ENCODE results near the gene ASH1L.
"Not testable (repeated sequence)": the region's sequence is repeated elsewhere in the genome, so short reads cannot be mapped to it uniquely, and the experiment has no call there.

The ASH1L gene

DNA sequence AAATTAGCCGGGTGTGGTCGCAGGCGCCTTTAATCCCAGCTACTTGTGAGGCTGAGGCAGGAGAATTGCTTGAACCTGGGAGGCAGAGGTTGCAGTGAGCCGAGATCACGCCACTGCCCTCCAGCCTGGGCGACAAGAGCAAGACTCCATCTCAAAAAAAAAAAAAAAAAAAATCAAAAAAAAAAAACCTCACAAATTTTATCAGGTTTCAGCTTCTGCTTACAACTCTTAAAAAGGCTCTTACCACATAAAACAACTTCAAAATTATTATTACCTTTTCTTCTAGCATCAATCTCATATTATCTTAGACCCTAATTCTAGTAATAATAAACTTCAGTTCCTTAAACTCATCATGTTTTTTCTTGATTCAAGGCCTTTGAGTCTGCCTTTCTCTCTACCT lies 120.2 kb downstream of the ASH1L start:
- not testable (repeated sequence) for DNase-seq (ENCODE audit: low spot score)

DNA sequence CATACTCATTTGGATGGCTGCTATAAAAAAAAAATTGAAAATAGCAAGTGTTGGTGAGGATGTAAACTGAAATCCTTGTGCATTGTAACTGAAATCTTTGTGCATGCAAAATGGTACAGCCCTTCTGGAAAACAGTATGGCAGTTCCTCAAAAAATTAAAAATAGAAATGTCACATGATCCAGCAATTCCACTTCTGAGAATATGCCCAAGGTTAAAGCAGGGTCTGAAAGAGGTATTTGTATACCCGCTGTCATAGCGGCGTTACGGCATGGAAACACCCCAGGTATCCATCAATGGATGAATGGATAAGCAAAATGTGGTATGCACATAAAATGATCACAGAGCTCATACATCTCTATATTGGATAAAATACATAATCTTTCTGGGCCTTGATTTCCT lies 125.2 kb downstream of the ASH1L start:
- no peak for DNase-seq (ENCODE audit: low spot score)

DNA sequence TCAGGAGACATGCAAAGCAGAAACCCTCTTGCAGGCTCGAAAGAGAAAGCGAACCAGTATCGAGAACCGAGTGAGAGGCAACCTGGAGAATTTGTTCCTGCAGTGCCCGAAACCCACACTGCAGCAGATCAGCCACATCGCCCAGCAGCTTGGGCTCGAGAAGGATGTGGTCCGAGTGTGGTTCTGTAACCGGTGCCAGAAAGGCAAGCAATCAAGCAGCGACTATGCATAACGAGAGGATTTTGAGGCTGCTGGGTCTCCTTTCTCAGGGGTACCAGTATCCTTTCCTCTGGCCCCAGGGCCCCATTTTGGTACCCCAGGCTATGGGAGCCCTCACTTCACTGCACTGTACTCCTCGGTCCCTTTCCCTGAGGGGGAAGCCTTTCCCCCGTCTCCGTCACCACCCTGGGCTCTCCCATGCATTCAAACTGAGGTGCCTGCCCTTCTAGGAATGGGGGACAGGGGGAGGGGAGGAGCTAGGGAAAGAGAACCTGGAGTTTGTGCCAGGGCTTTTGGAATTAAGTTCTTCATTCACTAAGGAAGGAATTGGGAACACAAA lies 128.7 kb downstream of the ASH1L start:
- DNase-seq (ENCODE audit: low spot score): not testable (repeated sequence)

DNA sequence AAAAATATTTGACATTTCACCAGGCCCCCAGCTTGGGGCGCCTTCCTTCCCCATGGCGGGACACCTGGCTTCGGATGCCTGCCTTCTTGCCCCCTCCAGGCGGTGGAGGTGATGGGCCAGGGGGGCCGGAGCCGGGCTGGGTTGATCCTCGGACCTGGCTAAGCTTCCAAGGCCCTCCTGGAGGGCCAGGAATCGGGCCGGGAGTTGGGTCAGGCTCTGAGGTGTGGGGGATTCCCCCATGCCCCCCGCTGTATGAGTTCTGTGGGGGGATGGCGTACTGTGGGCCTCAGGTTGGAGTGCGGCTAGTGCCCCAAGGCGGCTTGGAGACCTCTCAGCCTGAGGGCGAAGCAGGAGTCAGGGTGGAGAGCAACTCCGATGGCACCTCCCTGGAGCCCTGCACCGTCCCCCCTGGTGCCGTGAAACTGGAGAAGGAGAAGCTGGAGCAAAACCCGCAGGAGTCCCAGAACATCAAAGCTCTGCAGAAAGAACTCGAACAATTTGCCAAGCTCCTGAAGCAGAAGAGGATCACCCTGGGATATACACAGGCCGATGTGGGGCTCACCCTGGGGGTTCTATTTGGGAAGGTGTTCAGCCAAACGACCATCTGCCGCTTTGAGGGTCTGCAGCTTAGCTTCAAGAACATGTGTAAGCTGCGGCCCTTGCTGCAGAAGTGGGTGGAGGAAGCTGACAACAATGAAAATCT lies 129.3 kb downstream of the ASH1L start:
- DNase-seq (ENCODE audit: low spot score): not testable (repeated sequence)

DNA sequence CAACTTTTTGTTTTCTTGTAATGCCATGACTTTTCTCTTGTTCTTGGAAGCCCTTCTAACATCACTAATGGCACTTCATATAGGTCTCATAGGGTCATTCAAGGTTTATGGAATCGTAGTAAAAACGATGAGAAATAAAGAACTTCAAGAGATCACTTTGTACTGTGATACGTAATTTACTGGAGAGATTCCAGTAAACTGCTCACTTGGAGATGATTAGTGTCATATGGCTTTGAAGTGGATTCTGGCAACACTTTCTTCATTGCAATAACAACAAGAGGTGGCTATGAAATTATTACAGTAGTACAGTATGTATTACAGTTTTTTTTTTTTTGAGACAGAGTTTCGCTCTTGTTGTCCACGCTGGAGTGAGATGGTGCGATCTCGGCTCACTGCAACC lies 138.5 kb downstream of the ASH1L start:
- DNase-seq (ENCODE audit: low spot score): no peak

DNA sequence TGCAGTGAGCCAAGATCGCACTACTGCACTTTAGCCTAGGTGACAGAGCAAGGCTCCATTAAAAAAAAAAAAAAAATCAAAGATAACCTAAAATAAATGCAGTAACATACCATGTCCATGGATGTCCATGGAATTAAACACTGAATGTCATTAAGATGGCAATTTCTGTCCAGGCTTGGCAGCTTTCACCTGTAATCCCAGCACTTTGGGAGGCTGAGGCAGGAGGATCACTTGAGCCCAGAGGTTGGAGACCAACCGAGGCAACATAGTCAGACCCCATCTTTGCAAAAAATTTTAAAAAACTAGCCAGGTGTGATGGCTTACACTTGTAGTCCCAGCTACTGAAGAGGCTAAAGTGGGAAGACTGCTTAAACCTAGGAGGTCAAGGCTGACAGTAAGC lies 141.8 kb downstream of the ASH1L start:
- DNase-seq (ENCODE audit: low spot score): no peak

DNA sequence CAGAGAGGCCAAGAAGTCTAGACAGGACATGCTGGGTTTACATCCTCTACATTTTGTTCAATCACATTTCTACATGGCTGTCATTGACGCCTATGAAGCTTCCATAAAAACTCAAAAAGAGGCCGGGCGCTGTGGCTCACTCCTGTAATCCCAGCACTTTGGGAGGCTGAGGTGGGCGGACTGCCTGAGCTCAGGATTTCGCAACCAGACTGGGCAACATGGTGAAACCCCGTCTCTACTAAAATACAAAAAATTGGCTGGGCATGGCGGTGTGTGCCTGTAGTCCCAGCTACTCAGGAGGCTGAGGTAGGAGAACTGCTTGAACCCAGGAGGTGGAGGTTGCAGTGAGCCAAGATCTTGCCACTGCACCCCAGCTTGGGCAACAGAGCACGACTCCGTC lies 150.8 kb downstream of the ASH1L start:
- not testable (repeated sequence) for DNase-seq (ENCODE audit: low spot score)

DNA sequence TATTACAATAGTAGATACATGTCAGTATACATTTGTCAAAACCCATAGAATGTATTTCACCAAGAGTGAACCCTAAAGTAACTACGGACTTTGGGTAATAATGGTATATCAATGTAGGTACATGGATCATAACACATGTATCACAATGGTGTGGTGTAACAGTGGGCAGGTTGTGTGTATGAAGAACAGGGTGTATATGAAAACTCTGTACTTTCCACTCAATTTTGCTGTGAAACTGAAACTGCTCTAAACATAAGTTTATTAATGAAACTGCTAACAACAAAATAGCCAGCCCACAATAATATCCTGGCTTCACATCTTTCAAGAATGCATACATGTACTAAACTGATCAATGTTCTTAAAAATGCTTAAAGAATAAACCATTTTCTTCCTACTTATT lies 151.7 kb downstream of the ASH1L start:
- DNase-seq (ENCODE audit: low spot score): no peak

DNA sequence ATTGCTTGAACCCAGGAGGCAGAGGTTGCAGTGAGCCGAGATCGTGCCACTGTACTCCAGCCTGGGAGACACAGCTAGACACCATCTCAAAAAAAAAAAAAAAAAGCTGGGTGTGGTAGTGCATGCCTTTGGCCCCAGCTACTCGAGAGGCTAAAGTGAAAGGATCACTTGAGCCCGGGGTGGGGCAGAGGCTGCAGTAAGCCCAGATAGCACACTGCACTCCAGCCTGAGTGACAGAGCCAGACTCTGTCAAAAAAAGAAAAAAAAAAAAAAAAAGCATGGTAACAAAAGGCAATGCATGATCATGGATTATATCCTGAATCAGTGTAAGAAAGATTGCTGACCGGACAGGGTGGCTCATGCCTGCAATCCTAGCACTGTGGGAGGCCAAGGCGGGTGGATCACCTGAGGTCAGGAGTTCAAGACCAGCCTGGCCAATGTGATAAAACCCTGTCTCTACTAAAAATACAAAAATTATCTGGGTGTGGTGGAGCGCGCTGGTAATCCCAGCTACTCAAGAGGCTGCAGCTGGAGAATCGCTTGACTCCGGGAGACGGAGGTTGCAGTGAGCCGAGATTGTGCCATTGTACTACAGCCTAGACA lies 165.6 kb downstream of the ASH1L start:
- no peak for DNase-seq (ENCODE audit: low spot score)

DNA sequence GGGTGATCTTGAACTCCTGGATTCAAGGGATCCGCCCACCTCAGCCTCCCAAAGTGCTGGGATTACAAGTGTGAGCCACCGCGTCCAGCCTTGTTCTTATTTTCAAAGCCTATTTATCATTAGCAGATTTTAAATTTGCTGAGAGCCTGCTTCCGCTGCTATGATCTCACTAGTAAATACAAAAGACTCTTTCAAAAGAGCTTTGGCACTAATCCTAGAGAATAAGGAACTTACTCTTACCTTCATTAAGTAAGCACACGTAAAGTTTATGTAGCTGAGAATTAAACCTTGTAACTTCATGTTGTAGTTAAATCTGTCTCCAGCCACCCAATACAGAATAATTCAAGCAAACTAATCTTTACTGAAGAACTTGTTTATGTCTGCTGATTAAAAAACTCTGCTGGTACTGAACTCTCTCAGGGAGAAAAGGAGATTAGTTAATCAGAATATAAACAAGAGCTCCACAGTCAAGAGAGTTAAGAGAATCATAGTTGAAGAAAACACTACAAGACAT lies 169.6 kb downstream of the ASH1L start:
- DNase-seq (ENCODE audit: low spot score): no peak

DNA sequence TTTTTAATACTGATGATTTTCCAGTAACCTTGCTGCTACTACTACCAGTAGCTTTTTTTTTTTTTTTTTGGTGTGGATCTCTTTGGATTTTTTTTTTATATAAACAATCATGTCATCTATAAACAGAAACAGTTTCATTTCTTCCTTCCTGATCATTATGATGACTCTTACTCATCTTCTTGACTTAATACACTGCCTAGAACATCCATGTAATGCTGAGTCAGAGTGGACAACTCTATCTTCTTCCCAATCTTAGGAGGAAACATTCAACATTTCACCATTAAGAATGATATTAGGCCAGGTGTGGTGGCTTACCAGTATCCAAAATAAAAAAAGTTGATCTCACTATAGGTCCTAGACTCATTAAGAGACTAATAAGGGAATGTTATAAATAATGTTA lies 172.8 kb downstream of the ASH1L start:
- no peak for DNase-seq (ENCODE audit: low spot score)

DNA sequence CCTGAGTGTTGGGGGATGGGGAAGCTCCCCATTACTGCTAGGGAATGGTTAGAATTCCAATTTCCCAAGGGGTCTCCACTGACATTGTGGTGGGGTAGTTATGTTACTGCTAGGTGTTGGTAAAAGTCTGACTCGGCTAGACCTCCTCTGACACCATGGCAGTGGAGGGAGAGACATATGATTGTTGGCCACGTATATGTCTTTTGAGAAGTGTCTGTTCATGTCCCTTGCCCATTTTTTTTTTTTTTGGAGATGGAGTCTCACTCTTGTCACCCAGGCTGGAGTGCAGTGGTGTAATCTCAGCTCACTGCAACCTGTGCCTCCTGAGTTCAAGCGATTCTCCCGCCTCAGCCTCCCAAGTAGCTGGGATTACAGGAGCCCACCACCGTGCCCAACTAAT lies 176.8 kb downstream of the ASH1L start:
- not testable (repeated sequence) for DNase-seq (ENCODE audit: low spot score)

DNA sequence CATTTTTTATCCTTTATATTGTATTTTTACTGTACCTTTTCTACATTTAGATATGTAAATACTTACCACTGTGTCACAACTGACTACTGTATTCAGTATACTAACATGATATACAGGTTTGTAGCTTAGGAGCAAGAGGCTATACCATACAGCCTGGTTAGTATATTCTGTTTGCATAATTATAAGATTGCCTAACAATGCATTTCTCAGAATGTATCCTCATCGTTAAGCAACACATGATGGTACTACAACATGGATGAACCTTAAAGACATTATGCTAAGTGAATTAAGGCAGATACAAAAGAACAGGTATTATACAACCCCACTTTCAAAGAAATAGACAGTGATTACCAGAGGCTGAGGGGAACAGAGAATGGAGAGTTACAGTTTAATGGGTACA lies 179.2 kb downstream of the ASH1L start:
- no peak for DNase-seq (ENCODE audit: low spot score)

DNA sequence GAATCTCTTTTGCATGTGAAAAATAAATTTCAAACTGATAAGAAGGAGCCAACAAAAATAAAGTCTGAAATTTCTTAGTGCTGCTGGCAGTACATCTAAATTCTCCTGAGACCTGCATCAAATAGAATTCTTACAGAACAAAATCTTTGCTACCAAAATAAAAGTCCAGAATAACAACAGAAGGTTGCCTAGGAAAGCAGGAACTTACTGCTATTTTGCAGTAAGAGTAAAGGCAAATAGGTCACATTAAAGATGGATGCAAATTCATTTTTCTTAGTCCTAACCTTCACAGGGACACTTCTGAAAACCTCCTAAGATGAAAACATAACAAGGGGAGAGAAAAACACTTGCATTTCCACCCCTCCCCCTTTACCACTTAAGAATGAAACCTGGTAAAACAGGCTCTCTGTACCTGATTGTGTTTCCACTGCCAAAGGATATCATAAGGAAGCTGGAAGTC lies 182.9 kb downstream of the ASH1L start:
- DNase-seq (ENCODE audit: low spot score): no peak

DNA sequence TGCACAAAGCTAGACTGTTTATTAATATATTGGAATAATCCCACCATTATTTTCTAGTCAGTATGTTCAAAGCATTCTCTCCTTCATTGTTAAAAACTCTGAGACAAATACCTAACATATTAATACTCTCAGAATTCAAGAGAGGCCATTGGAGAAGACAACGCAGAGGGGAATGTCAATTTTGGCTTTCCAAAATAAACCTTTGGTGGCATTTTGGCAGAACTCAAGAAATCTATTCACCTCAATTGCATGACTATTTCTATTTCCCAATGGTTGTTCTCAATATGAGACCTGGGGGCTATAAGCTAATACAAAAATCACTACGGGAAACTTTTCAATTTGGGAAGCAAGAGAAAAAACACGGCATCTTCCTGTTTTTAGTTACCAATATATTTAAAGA lies 183.4 kb downstream of the ASH1L start:
- no peak for DNase-seq (ENCODE audit: low spot score)

DNA sequence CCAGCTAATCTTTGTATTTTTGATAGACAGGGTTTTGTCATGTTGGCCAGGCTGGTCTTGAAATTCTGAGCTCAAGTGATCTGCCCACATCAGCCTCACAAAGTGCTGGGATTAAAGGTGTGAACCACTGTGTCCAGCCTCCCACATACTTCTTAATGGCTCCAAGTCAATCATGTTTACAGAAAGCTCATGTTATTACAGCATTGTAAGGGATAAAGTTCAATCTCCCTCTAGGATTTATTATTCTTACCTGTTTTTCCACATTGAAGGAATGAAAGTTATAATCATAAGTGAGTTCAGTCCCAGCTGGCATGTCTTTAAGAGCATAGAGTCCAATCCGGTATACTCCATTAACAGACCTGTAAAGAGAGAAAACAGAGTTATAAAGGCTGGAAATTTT lies 202.6 kb downstream of the ASH1L start:
- no peak for DNase-seq (ENCODE audit: low spot score)

DNA sequence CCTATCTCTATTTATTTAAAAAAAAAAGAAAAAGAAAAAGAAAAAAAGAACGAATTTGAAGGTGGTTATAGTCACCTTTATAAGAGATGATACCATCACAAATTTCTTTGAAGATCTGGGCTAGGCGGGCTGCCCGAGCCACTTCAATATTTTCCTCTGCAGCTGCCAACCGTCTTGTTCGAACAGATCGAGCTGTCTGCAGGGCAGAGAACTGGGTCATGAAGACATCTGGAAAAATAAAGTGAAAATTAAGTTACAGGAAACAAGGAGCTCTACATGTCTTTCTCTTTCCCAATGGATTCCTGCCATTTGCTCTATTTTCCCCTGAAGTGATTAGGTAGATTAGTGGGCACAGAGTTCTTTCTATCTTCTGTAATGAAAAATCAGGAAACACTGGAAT lies 210.0 kb downstream of the ASH1L start:
- no peak for DNase-seq (ENCODE audit: low spot score)

DNA sequence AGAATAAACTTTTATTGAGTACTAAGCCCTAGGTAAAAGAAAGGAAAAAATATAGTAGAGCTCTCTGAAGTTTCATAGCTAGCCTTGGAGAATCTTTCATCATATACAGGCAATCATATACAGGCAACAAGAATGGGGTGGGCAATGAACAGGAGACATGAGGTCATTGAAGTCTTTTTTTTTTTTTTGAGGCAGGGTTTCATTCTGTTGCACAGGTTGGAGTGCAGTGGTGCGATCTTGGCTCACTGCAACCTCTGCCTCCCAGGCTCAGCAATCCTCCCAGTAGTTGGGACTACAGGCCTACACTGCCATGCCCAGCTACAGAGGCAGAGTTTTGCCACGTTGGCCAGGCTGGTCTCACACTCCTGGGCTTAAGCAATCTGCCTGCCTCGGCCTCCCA lies 219.8 kb downstream of the ASH1L start:
- no peak for DNase-seq (ENCODE audit: low spot score)

DNA sequence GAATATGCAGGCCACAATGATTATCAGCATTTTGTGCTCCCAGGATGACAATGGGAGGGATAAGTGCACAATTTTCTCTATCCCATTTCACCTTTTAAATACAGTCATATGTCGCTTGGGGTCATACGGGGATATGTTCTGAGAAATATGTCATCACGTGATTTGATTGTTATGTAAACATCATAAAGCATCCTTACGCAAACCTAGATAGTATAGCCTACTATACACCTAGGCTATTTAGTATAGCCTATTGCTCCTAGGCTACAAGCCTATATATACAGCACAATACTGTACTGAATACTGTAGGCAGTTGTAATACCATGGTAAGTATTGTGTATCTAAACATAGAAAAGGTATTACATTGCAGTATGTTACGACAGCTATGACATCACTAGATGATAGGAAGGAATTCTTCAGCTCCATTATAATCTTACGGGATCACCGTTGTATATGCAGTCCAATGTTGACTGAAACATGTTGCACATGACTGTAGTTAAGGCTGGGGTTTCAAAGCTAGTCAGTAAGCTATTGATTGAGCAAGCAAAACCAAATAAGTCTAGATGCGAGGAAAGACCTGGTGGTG lies 223.0 kb downstream of the ASH1L start:
- DNase-seq (ENCODE audit: low spot score): no peak

DNA sequence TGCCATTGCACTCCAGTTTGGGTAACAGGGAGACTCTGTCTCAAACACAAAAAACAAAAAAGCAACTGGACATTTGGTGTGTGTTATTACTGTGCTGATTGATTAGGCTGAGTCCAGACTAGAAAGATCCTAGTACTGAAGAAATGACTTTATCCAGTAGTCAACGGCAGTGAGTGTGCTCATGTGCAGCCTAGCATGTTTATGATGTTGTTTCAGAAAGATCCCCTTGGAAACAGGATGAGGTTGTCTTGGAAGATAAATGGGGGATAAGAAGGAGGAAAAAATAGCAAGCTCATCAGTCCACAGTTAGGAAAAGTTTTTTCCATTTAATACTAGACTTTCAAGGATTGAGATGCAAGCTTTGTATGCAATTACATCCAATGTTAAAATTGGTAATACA lies 227.6 kb downstream of the ASH1L start:
- DNase-seq (ENCODE audit: low spot score): no peak

DNA sequence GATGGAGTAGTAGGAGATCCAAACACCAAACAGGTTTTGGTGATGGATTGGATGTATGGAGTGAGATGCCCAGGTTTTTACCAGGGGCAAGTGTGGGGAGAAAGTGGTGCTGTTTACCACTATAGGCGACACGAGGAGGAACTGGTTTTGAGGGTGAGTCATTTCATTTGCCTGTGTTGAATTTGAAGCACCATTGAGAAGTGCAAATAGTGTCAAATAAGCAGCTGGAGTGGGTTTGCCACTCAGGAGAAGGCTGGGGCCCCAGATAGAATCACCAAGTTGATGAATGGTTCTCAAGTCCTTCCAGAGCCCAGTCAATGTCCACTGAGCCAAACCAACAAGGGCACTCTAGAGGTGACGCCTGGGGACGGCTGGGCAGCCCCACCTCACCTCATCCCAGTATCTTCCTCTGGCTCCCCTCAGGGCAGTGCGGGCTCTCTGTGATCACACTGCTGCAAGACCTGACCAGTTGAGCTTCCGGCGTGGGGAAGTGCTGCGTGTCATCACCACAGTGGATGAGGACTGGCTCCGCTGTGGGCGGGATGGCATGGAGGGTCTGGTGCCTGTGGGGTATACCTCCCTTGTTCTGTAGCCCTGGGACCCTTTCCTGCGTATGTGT lies 232.5 kb downstream of the ASH1L start:
- no peak for DNase-seq (ENCODE audit: low spot score)

DNA sequence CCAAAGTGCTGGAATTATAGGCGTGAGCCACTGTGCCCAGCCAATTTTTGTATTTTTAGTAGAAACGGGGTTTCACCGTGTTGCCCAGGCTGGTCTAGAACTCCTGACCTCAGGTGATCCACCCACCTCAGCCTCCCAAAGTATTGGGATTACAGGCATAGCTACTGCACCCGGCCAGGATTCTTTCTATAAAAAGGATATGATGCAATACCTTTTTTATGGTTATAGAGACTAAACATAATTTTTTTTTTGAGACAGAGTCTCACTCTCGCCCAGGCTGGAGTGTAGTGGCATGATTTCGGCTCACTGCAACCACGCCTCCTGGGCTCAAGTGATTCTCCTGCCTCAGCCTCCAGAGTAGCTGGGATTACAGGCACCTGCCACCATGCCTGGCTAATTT lies 233.7 kb downstream of the ASH1L start:
- not testable (repeated sequence) for DNase-seq (ENCODE audit: low spot score)

DNA sequence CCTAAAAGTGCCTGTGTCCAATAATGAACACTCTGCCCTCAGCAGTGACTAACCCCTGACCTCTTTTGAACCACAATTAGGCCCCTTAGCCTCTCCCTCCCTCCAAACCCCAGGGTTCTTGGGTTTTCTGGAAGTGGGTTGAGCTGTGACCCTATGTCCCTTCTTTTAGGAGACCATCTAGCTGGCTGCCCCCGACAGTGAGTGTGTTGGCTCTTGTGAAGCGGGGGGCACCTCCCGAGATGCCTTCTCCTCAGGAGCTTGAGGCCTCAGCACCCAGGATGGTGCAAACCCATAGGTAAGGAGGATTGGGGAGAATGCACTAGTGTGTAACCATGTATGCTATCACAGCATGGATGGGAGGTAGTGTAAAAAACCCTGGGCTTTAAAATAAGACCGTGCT lies 234.6 kb downstream of the ASH1L start:
- DNase-seq (ENCODE audit: low spot score): no peak

Data from LoVo (cell line).